GM19324 (cell line): Measurements from ENCODE around the gene SLC25A22.

Experiments
- ATAC-seq: cut with Tn5 transposase; IDR thresholded peaks from one replicate; pipeline ENCODE4 v1.9.1; 2021; ENCODE audit warnings: mild to moderate bottlenecking, moderate library complexity; ENCODE audit not compliant: unreplicated experiment, low FRiP score

SLC25A22 gene

GRCh38 chr11:792535-792821 lies 5.6 kb downstream of the SLC25A22 start:
- ATAC-seq: no peak

GRCh38 chr11:791658-792534 lies 6.2 kb downstream of the SLC25A22 start:
- no peak for ATAC-seq

GRCh38 chr11:790721-791564 lies 7.1 kb downstream of the SLC25A22 start:
- no peak for ATAC-seq

GRCh38 chr11:789943-790342 lies 8.1 kb downstream of the SLC25A22 start, which contains the start of gene CEND1:
Gene CEND1, minus strand, starts transcription at chr11:790090. Its CDS starts 1,514 bp downstream, at chr11:788576.
- no peak for ATAC-seq

- no peak for ATAC-seq
Observed at GRCh38 chr11:788953-789940, 8.8 kb downstream of the SLC25A22 start.

- no peak for ATAC-seq
Observed at GRCh38 chr11:788009-788640, 10.0 kb downstream of the SLC25A22 start.

- ATAC-seq: no peak
Observed at GRCh38 chr11:787084-787675, 10.9 kb downstream of the SLC25A22 start.

- ATAC-seq: no peak
Observed at GRCh38 chr11:786235-787083, 11.6 kb downstream of the SLC25A22 start.

GRCh38 chr11:783581-784015 lies 14.5 kb downstream of the SLC25A22 start:
- ATAC-seq: no peak

- ATAC-seq: no peak
Observed at GRCh38 chr11:782264-783174, 15.6 kb downstream of the SLC25A22 start.

- no peak for ATAC-seq
Observed at GRCh38 chr11:779955-780532, 18.0 kb downstream of the SLC25A22 start.

GRCh38 chr11:778976-779954 lies 18.8 kb downstream of the SLC25A22 start:
- ATAC-seq: no peak

- peak; percentile 80 for ATAC-seq
Observed at GRCh38 chr11:777288-778255, 20.5 kb downstream of the SLC25A22 start, which contains the start of gene GATD1. Gene GATD1, minus strand, starts transcription at chr11:777487. Its CDS starts 25 bp downstream, at chr11:777462.

GRCh38 chr11:776561-777287 lies 21.4 kb downstream of the SLC25A22 start:
- peak; percentile 46 for ATAC-seq
